Measurements from ENCODE around the gene ADNP2.
"Not testable (repeated sequence)": the region's sequence is repeated elsewhere in the genome, so short reads cannot be mapped to it uniquely, and the experiment has no call there.

Gene ADNP2

GRCh38 chr18:80147418-80148325 lies 38.6 kb downstream of the ADNP2 start:
- peak; percentile 38 for DNase-seq (ENCODE audit: low read depth)

DNA sequence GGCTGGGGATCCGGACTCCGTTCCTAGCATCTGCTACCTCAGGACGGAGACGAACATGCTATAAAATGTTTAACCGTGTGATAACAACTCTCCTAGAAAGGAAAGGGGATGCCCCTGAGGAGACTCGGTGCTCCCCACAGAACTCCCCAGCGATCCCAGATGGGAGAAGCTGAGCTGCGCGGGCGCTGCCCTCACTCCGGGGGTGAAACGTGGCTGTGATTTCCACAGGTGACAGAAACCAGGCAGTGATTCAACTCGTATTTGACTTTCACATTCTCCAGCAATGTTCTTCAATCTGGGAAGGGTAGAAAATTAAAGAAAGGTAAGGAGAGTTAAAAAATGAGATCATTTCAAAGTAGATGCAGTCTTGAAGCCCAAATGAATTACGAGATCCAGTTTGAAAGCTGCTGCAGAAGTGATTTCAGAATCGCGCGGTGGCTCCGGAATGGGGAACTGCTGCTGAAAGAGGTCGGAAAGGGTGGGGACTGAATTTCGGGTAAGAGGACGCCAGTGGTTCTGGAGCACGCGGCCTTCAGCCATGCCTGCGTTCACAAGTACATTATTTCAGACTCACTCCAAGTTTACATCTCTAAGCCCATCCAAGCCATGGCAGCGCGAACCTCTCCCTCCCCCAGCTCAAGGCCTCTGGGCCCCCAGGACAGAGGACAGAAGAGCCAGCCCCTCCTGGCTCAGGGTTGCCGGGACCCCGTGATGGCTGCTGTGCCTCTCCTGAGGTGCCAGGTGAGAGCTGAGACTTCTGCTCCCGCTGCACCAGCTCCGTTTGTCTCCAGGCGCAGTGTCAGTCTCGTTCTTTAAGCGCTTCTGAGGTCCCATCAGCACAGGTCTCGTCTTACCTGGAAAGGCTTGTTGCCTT lies 39.5 kb downstream of the ADNP2 start:
- no peak for DNase-seq (ENCODE audit: low read depth)

DNA sequence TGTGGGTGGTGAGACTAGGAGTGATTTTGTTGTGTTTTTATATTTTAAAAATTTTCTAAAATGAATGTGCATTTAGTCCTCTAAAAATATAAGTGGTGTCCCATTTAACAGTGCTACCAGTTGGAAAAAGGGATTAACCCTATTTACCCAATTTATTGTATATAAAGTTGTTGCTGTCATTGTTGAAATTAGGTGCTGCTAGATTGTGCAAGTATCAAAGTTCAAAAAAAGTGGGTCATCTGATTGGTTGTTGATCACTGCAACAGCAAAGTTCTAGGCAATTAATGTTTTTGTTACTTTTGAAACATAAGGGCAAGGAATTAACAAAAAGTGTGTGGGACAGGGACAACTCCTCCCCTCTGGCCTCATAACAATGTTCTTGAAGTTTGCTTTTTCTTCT lies 40.6 kb downstream of the ADNP2 start:
- no peak for DNase-seq (ENCODE audit: low read depth)

DNA sequence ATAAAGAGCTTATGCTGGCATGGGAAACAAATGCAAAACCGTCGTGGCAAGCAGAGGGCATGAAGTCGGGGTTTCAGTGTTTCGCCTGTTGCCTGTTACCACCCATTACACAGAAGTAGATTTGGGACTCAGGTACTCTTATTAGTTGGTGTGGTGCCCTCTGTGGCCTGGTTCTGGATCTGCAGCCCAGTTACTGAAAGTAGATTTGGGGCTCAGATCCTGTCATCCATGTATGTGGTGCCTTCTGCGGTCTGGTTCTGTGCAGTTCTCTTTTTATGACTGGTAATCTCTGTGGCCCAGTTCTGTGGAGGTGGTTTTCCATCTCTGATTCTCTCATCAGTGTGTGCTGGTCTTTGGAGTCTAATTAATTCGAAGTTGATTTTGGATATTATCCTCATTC lies 45.2 kb downstream of the ADNP2 start:
- DNase-seq (ENCODE audit: low read depth), result no peak

DNA sequence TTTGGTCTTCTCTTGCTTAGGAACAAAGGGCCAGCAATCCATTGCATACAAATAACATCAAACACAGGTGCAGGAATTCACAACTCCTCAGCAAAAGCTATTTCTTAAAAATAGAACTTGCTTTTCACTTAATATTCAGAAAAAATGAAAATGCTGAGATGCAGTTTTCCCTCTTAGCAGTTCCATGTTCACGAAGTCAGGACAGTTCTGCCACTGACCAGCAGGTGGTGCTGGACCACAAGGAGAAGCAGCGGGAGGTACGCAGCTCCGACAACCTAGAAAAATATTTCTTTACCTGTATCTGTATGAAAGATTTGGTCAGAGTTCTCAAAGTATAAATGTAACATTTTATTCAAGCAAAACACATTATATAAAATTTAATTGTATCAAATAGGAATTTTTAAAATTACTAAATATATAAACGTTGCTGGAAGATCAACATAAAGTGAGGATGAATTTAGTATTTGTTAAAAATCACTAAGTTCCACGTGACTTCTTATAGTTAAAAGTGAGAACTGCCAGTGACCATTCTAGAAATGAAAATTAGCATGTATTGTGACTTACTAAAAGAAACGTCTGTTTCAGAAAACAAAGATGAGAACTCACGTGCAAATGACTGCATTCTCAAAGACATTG lies 48.8 kb downstream of the ADNP2 start:
- DNase-seq (ENCODE audit: low read depth), result no peak

DNA sequence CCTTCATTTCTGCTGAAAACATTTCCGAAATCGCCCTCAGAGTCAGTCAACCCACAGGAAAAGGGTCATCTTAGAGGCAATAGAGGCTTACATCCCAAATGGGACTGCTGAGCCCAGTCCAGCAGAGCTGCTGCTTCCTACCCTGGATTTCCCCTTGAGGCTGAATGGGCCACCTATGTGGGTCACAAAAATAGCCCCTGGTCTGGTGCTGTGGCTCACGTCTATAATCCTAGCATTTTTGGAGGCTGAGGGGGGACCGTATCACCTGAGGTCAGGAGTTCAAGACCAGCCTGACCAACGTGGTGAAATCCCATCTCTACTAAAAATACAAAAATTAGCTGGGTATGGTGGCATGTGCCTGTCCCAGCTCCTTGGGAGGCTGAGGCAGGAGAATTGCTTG lies 49.3 kb downstream of the ADNP2 start:
- no peak for DNase-seq (ENCODE audit: low read depth)

- no peak for DNase-seq (ENCODE audit: low read depth)
Measured at GRCh38 chr18:80159713-80160636, 50.9 kb downstream of the ADNP2 start.

- DNase-seq (ENCODE audit: low read depth), result no peak
Measured at GRCh38 chr18:80161781-80162417, 52.8 kb downstream of the ADNP2 start.

GRCh38 chr18:80163183-80163582 lies 54.1 kb downstream of the ADNP2 start:
- DNase-seq (ENCODE audit: low read depth), result no peak

DNA sequence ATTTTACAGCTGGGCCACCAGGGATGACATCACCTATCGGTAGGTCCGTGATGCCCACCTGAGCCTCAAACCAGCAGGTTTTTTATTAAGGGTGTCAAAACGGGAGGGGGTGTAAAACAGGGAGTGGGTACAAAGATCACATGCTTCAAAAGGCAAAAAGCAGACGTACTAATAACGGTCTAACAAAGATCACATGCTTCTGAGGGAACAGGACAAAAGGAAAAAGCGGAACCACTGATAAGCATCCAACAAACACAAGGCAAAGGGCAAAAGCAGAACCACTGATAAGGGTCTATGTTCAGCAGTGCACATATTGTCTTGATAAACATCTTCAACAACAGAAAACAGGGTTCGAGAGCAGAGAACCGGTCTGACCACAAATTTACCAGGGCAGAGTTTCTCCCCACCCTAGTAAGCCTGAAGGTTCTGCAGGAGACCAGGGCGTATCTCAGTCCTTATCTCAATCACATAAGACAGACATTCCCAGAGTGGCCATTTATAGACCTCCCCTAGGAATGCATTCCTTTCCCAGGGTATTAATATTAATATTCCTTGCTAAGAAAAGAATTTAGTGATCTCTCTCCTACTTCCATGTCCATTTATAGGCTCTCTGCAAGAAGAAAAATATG lies 55.8 kb downstream of the ADNP2 start:
- not testable (repeated sequence) for DNase-seq (ENCODE audit: low read depth)

DNA sequence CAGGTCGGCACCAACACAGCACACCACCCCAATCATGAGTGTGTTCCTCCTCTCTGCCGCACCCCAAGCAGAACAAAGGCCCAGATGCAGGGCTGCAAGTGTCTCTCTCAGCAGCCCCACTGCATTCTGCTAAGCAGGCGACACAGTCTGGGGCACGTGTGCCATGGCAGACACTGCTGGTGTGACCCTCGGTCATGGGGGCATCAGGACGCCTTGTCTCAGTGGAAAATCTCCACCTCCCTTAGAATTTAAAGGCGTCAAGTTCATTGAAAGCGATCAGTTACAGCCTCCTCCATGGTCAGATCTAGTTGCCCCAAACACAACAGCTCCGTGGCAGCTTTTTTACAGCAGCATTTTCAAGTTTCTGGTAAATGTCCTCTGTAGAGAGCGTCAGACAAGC lies 57.2 kb downstream of the ADNP2 start:
- DNase-seq (ENCODE audit: low read depth), result no peak

- no peak for DNase-seq (ENCODE audit: low read depth)
Measured at GRCh38 chr18:80166725-80167124, 57.7 kb downstream of the ADNP2 start.

DNA sequence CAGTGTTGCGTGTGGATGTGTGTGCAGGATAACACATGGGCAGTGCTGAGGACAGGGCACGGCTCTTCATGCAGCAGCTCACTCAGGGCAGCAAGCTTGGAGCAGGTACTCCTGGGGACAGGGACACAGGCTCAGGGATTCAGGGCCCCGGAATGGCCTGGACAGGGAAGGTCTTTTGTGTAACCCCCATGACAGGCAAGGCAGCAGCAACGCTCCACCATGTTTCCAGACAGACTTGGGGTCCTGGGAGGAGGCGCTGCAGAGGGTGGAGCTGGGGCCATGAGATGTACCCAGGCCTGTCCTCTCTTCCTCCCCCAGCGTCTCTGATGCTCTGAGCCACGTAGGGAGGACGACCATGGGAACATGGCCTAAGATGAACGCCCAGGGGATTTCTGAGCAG lies 58.3 kb downstream of the ADNP2 start:
- no peak for DNase-seq (ENCODE audit: low read depth)

- no peak for DNase-seq (ENCODE audit: low read depth)
Measured at GRCh38 chr18:80167931-80168330, 58.9 kb downstream of the ADNP2 start.

GRCh38 chr18:80168346-80168745 lies 59.3 kb downstream of the ADNP2 start:
- no peak for DNase-seq (ENCODE audit: low read depth)

- DNase-seq (ENCODE audit: low read depth), result no peak
Measured at GRCh38 chr18:80168982-80169381, 59.9 kb downstream of the ADNP2 start.

- no peak for DNase-seq (ENCODE audit: low read depth)
Measured at GRCh38 chr18:80169607-80170006, 60.5 kb downstream of the ADNP2 start.

DNA sequence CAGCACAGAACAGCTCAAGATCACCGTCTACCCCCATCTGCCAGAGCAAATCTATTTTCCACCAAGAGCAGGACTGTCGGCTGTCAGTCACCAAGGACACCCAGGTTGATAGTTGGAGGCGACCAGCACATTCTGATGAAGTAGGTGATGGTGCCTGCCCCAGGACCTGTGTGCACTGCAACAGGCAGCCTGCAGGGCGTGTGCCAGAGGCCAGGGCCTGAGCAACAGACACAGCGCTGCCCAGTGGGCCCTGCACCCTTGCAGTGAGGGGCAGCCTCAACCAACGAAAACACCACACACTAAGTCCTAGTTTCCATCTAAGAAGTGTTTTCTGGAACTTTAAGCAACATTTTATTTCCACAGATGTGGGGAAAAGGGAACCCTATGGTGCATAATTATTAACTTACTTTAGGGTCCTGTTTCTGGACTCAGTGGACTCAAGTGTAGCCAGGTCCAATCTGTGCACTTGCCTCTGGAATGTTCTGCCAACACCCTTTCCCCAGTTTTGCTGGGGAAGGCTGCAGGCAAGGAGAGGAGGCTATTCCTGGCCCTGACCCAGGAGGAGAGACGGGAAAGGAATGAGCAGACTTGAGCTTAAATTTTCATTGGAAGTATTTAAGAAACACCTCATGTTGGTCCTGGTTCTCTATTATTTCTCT lies 61.5 kb downstream of the ADNP2 start:
- DNase-seq (ENCODE audit: low read depth), result no peak

- no peak for DNase-seq (ENCODE audit: low read depth)
Measured at GRCh38 chr18:80171054-80171872, 62.2 kb downstream of the ADNP2 start.
